Left forelimb (tissue), 1 donor: Measurements from ENCODE around the gene VAV1.
"Not testable (repeated sequence)": the region's sequence is repeated elsewhere in the genome, so short reads cannot be mapped to it uniquely, and the experiment has no call there.

Experiments used
- DNase-seq: peaks from one replicate; pipeline ENCODE4 v3.0.0-alpha.2; 2018; ENCODE audit warnings: low spot score

VAV1 gene

DNA sequence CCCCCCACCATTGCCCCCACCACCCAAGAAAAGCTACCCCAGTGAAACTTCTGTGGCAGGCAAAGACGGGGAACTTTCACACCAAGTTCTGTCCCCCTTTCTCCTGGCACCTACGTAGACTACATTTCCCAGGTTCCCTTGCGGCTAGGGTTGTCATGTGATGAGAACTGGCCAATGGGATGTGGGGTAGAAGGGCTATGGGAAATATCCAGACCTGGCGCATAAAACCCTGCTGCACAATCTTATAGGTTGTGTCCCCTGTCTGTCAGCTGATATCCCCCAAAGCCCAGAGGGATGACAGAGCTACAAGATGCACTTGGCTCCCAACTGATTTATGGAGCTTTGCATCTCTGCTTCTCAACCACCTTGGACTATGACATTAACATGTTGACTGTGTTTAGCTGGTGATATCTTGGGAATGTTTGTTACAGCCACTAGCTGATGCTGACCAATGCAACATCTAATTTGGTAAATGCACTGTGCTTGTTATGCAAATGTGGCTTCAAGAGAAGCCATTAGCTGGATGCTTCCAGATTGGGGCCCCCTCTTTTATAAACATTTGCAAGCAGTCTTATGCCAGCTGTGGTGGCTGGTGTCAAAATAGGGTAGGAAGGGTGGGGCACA, 11.3 kb upstream of the VAV1 start:
- DNase-seq: no peak

DNA sequence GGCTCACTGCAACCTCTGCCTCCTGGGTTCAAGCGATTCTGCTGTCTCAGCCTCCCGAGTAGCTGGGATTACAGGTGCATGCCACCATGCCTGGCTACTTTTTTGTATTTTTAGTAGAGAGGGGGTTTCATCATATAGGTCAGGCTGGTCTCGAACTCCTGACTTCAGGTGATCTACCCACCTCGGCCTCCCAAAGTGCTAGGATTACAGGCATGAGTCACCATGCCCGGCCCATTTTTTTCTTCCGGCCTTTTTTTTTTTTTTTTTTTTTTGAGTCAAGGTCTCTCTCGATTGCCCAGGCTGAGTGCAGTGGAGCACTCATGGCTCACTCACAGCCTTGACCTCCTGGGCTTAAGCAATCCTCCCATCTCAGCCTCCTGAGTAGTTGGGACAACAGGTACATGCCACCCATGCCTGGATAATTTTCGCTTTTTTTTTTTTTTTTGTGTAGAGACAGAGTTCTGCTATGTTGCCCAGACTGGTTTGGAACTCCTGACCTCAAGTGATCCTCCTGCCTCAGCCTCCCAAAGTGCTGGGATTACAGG, 10.2 kb upstream of the VAV1 start:
- not testable (repeated sequence) for DNase-seq

DNA sequence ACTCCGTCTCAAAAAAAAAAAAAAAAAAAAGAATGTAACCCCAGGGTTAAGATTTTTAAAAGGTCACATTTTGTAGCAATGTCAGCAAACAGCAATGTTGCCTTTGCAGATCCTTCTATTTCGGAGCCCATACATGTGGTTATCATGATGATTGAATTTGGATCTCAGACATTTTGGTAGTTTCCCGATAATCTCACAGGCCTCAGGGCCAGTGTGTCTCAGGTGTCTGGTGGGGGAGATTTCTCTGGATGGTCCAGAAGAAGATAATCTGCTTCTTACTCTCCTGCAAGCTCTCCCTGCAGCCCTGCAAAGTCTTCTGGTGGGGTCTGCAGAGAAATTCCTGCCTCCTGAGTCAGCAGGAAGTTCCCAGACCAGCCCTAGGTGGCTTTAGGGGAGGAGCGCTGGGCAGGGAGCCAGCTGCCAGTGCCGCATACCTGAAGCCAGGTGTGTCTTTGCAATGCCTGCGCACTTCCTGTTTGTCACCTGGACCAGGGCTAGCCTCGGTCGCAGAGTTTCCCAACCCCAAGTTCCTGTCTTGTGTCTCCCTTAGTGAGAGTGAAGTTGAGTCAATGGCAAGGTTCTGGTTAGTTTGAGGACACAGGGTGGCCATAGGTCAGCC, 6.7 kb upstream of the VAV1 start:
- DNase-seq: no peak

- no peak for DNase-seq
These were observed 6.0 kb upstream of the VAV1 start for GRCh38 chr19:6766357-6767080.

DNA sequence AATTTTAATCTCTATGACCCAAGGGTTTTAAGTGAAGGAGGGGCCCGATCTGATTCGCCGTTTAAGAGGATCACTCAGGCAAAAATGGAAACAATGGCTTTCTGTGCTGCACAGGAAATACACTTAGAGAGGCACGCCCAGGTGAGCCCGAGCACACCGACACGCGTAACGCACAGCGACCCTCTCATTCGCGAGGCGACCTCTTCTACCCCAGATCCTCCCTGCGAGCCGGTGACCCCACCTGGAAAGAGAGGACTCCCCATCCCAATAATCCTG, 5.5 kb upstream of the VAV1 start:
- DNase-seq: no peak

- DNase-seq: no peak
These were observed 4.9 kb upstream of the VAV1 start, which contains the start of gene SH2D3A for GRCh38 chr19:6767357-6768235. SH2D3A (minus strand) TSS chr19:6767435; CDS start chr19:6763748, 3,687 bp downstream.

- no peak for DNase-seq
These were observed 4.2 kb upstream of the VAV1 start for GRCh38 chr19:6768236-6768785.

DNA sequence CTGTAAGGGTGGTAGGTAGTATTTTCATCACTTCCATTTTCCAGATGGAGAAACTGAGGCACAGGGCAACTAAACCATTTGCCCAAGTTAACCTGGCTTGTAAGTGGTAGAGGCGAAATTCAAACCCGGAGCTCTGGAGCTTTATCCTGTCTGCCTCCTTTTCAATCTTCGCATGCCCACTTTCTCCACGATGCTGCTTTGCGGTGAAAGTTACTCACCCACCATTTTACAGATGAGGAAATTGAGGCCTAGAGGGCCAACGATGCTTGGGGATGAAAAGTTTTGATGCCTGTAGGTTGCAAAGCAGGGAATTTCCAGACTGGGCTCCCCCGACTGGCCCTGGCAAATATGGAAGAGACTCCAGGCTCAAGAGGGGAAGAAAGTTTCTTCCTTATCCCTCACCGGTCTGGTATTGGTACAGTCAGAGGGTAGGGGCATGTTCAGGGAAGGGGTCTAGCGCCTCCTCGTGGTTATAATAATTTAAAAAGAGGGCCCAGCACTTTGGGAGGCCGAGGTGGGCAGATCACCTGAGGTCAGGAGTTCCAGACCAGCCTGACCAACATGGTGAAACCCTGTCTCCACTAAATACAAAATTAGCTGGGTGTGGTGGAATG, 3.4 kb upstream of the VAV1 start:
- no peak for DNase-seq

DNA sequence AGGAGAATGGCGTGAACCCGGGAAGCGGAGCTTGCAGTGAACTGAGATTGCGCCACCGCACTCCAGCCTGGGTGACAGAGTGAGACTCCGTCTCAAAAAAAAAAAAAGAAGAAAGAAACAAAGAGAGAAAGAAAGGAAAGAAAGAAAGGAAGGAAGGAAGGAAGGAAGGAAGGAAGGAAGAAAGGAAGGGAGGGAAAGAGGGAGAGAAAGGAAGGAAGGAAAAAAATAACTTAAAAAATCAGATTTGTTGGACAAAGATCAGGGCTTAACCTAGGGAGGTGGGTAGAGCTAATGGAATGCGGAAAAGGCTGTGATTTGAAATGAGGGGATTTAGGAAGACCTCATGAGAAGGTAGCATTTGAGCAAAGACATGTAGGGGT, 870 bp upstream of the VAV1 start:
- not testable (repeated sequence) for DNase-seq

GRCh38 chr19:6772866-6773322, 386 bp downstream of the VAV1 start:
- no peak for DNase-seq

DNA sequence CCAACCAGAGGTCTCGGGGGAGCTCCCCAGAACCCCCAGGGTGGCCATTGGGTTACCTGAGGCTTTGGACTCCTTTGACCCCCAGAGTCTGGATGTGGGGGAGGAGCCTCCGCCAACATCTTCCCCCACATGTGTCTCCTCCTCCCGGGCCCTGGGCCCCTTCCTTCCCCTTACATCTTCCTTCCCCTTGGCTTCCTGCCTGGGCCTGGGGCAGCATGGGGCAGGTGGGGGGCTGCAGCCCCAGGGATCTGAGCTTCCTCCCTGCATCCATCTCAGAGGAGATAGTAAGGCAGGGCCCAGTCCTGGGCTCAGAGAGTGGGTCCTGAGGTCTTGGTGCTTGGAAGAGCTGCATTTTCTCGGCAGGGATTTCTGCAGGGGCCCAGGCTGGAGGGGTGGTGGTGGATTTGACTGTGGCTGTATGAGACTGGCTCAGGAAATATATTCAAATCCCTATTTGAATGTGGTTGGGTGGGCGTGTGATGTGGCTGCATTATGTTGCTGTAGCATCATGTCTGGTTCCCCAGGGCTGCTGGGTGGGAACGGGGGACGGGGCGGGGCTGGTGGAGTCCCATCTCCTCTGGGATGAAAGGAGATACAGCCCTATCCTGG, 919 bp downstream of the VAV1 start:
- DNase-seq: no peak

DNA sequence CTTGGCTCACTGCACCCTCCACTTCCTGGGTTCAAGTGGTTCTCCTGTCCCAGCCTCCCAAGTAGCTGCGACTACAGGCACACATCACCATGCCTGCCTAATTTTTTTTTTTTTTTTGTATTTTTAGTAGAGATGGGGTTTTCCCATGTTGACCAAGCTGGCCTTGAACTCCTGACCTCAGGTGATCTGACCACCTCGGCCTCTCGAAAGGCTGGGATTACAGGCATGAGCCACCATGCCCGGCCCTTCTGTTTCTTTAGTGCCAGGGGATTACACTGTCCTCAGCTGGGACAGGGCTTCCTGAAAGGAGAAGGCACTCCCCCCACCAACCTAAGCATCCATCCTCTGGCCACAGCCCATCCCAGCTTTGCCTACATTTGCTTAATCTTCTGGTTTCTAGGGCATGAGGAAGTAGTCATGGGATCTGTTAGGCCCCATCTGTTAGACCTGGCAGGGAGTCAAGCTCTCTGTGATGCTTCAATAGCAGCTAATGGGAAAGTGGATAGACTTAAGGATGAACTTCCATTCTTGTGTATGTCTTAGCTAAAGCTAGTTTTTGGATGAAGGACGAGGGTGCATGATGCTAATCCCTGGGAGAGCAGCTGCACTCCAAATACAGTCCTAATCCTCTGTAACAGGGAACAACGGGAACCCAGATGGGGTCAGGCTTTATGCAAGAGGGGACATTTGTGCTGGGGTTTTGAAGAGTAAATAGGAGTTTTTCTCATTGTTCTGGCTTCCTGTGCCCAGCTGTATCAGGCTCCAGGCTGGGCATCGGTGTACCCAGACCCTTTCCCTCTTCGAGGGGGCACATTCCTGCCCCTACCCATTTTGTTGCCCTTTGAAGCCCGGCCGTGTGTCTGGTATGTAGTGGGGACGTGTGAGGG, 2.6 kb downstream of the VAV1 start:
- no peak for DNase-seq

- DNase-seq: not testable (repeated sequence)
These were observed 3.5 kb downstream of the VAV1 start for GRCh38 chr19:6776045-6776444.

- no peak for DNase-seq
These were observed 4.5 kb downstream of the VAV1 start for GRCh38 chr19:6776999-6777398.

- DNase-seq: no peak
These were observed 4.9 kb downstream of the VAV1 start for GRCh38 chr19:6777434-6777833.

- no peak for DNase-seq
These were observed 5.9 kb downstream of the VAV1 start for GRCh38 chr19:6778386-6778785.

DNA sequence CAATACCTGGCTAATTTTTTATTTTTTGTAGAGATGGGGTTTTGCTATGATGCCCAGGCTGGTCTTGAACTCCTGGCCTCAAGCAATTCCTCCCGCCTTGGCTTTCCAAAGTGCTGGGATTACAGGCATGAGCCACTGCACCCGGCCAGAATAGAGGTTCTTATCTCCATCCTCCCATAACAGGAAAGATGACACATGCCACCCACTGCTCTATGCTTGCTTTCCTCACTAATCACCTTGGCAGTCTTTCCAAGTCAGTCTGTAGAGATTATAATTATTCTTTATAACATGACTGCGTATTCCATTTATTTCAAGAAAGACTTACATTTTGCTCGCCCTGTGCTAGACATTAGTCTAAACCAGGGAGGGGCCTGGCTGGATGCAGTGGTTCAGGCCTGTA, 6.7 kb downstream of the VAV1 start:
- no peak for DNase-seq

DNA sequence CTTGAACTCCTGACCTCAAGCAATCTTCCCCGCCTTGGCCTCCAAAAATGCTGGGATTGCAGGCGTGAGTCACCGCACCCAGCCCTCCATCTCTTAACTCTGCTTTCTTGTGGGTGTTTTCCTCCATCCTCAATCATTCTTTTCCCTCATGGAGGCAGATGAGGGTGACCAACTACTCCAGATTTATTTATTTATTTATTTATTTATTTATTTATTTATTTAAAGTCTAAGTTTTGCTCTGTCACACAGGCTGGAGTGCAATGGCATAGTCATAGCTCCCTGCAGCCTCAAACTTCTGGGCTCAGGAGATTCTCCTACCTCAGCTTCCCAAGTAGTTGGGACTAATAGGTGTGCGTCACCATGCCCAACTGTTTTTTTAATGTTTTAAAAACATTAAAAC, 14.9 kb downstream of the VAV1 start:
- DNase-seq: no peak

- no peak for DNase-seq
These were observed 16.4 kb downstream of the VAV1 start for GRCh38 chr19:6788896-6789295.
